Vagina (tissue), 2 donors: ENCODE results near the gene CCSER1. TPM values are rescaled to one million over a fixed set of nuclear protein-coding genes. Genes with fewer than 3 reads are reported as not detected.

ENCODE experiments used
- DNase-seq, 2 donors: peaks; one replicate each; pipeline ENCODE4 v3.0.0-alpha.2; 2017; ENCODE audit errors: extremely low spot score in 2 of 2
- H3K27ac ChIP-seq: fragments of 200-600 bp; sonication (generic); one replicate; pipeline ENCODE4 v1.5.1; 2019
- H3K27me3 ChIP-seq: fragments of 200-600 bp; sonication (generic); one replicate; pipeline ENCODE4 v1.5.1; 2019
- H3K36me3 ChIP-seq, 2 donors: fragments of 200-600 bp; sonication (generic); one replicate each; pipeline ENCODE4 v1.5.1; 2017 to 2019
- H3K4me1 ChIP-seq: fragments of 200-600 bp; sonication (generic); one replicate; pipeline ENCODE4 v1.5.1; 2019
- H3K4me3 ChIP-seq, 2 donors: fragments of 200-600 bp; sonication (generic); 1 replicate in 1 of 2; 2 replicates in 1 of 2; pipeline ENCODE4 v1.5.1; 2016 to 2019
- H3K9me3 ChIP-seq: fragments of 200-600 bp; sonication (generic); one replicate; pipeline ENCODE4 v1.5.1; 2019
- CTCF ChIP-seq, 3 experiments: fragments of 450-650 bp in 2 of 3; fragments of 200-600 bp in 1 of 3; sonication (generic) in 1 of 3; IDR thresholded peaks; one replicate each; pipeline ENCODE4 v1.5.1; 2017 to 2019; ENCODE audit warnings: antibody characterized with exemption in 3 of 3, mild to moderate bottlenecking in 2 of 3, moderate library complexity in 2 of 3
- POLR2A ChIP-seq, 2 donors: fragments of 450-650 bp; IDR thresholded peaks; one replicate each; pipeline ENCODE4 v1.6.1; 2017; ENCODE audit warnings: antibody characterized with exemption in 2 of 2, mild to moderate bottlenecking in 2 of 2, moderate library complexity in 2 of 2
- POLR2AphosphoS5 ChIP-seq, 2 donors: sonication (generic); formaldehyde crosslinking; IDR thresholded peaks; one replicate each; pipeline ENCODE4 v1.9.0; 2017; ENCODE audit warnings: antibody characterized with exemption in 2 of 2, mild to moderate bottlenecking in 2 of 2, low read depth in 1 of 2; ENCODE audit not compliant: insufficient read depth in 1 of 2
- intact Hi-C: fragments of 100-400 bp; cut with DNase I; formaldehyde crosslinking; loops from one replicate; pipeline ENCODE4 v1.15.1; 2023
- total RNA-seq: library from RNA; depleted of rRNA; stranded (reverse); fragments of >200 nt; gene quantifications from one replicate; pipeline ENCODE4 v1.2.3, GENCODE V29; 2016

CCSER1 gene
- total RNA-seq, 1 donor from 2014 or later = 8.1 TPM

GRCh38 chr4:91057871-91058270 lies 930.7 kb downstream of the CCSER1 start:
- TF ChIP-seq CTCF (IDR thresholded peaks at IDR 0.05) (no peak), POLR2AphosphoS5 (IDR thresholded peaks at IDR 0.05; ENCODE audit: insufficient read depth in 1 of 2, low read depth in 1 of 2) (no peak), POLR2A (IDR thresholded peaks at IDR 0.05) (no peak)
- Histone ChIP-seq H3K4me3 (no peak overlapping the region), H3K36me3 (no peaks in the 10 kb centered on the region), H3K27ac (no peak overlapping the region), H3K4me1 (no peaks in the 10 kb centered on the region), H3K27me3 (no peaks in the 10 kb centered on the region), H3K9me3 (no peaks in the 10 kb centered on the region)
- intact Hi-C loops = no loop called here
- no peak for DNase-seq

GRCh38 chr4:91058345-91058744 lies 931.2 kb downstream of the CCSER1 start:
- intact Hi-C loops = no loop called here
- no peaks in the 10 kb centered on the region for H3K27me3 ChIP-seq
- no peak for DNase-seq
- no peak for TF ChIP-seq POLR2AphosphoS5 (IDR thresholded peaks at IDR 0.05; ENCODE audit: insufficient read depth in 1 of 2, low read depth in 1 of 2)
- TF ChIP-seq POLR2A (IDR thresholded peaks at IDR 0.05) = no peak
- no peak for TF ChIP-seq CTCF (IDR thresholded peaks at IDR 0.05)
- H3K4me1 ChIP-seq = no peaks in the 10 kb centered on the region
- H3K9me3 ChIP-seq = no peaks in the 10 kb centered on the region
- no peak overlapping the region for H3K4me3 ChIP-seq
- no peaks in the 10 kb centered on the region for H3K36me3 ChIP-seq
- no peak overlapping the region for H3K27ac ChIP-seq

GRCh38 chr4:91064157-91064853 lies 937.1 kb downstream of the CCSER1 start:
- no peaks in the 10 kb centered on the region for H3K27me3 ChIP-seq
- no peak overlapping the region for H3K4me3 ChIP-seq
- H3K27ac ChIP-seq = no peak overlapping the region
- no peaks in the 10 kb centered on the region for H3K9me3 ChIP-seq
- no peaks in the 10 kb centered on the region for H3K36me3 ChIP-seq
- H3K4me1 ChIP-seq = no peaks in the 10 kb centered on the region
- intact Hi-C loops = no loop called here
- DNase-seq = no peak
- no peak for TF ChIP-seq POLR2AphosphoS5 (IDR thresholded peaks at IDR 0.05; ENCODE audit: insufficient read depth in 1 of 2, low read depth in 1 of 2)
- TF ChIP-seq POLR2A (IDR thresholded peaks at IDR 0.05) = no peak
- no peak for TF ChIP-seq CTCF (IDR thresholded peaks at IDR 0.05)

- no peaks in the 10 kb centered on the region for H3K27me3 ChIP-seq
- H3K9me3 ChIP-seq = no peaks in the 10 kb centered on the region
- no peaks in the 10 kb centered on the region for H3K36me3 ChIP-seq
- no peak overlapping the region for H3K27ac ChIP-seq
- DNase-seq = no peak
- intact Hi-C loops = no loop called here
- TF ChIP-seq CTCF (IDR thresholded peaks at IDR 0.05) = no peak
- TF ChIP-seq POLR2AphosphoS5 (IDR thresholded peaks at IDR 0.05; ENCODE audit: insufficient read depth in 1 of 2, low read depth in 1 of 2) = no peak
- TF ChIP-seq POLR2A (IDR thresholded peaks at IDR 0.05) = no peak
- H3K4me3 ChIP-seq = no peak overlapping the region
- no peaks in the 10 kb centered on the region for H3K4me1 ChIP-seq
These were observed 937.9 kb downstream of the CCSER1 start for GRCh38 chr4:91065117-91065516.

- Histone ChIP-seq H3K36me3 (no peaks in the 10 kb centered on the region), H3K27me3 (no peaks in the 10 kb centered on the region), H3K4me3 (no peak overlapping the region), H3K27ac (no peak overlapping the region), H3K9me3 (no peaks in the 10 kb centered on the region), H3K4me1 (no peaks in the 10 kb centered on the region)
- intact Hi-C loops = no loop called here
- no peak for TF ChIP-seq POLR2A (IDR thresholded peaks at IDR 0.05)
- TF ChIP-seq CTCF (IDR thresholded peaks at IDR 0.05) = no peak
- no peak for TF ChIP-seq POLR2AphosphoS5 (IDR thresholded peaks at IDR 0.05; ENCODE audit: insufficient read depth in 1 of 2, low read depth in 1 of 2)
- DNase-seq = no peak
These were observed 943.5 kb downstream of the CCSER1 start for GRCh38 chr4:91070736-91071135.
